ENCODE results near the gene CCDC149.

CCDC149 gene

GRCh38 chr4:24792552-24792951 lies 120.3 kb downstream of the CCDC149 start:
- no peak for DNase-seq
- TF ChIP-seq GATA1 (IDR thresholded peaks at IDR 0.05; ENCODE audit: low read depth, low read length), result no peak
- no peak for TF ChIP-seq POLR2A (IDR thresholded peaks at IDR 0.05; ENCODE audit: low read length)

- no peak for DNase-seq
- no peak for TF ChIP-seq GATA1 (IDR thresholded peaks at IDR 0.05; ENCODE audit: low read depth, low read length)
- TF ChIP-seq POLR2A (IDR thresholded peaks at IDR 0.05; ENCODE audit: low read length), result no peak
Measured at GRCh38 chr4:24791043-24791442, 121.8 kb downstream of the CCDC149 start.

- TF ChIP-seq POLR2A (IDR thresholded peaks at IDR 0.05; ENCODE audit: low read length), result no peak
- TF ChIP-seq GATA1 (IDR thresholded peaks at IDR 0.05; ENCODE audit: low read depth, low read length), result no peak
Measured at GRCh38 chr4:24783506-24783905, 129.3 kb downstream of the CCDC149 start.

GRCh38 chr4:24781999-24782745 lies 130.7 kb downstream of the CCDC149 start:
- TF ChIP-seq POLR2A (IDR thresholded peaks at IDR 0.05; ENCODE audit: low read length) (no peak), GATA1 (IDR thresholded peaks at IDR 0.05; ENCODE audit: low read depth, low read length) (no peak)
- no peak for DNase-seq

More at GRCh38 chr4:24783506-24783905, 129.3 kb downstream of the CCDC149 start:
- no peak for DNase-seq

GRCh38 chr4:24780936-24781495 lies 131.8 kb downstream of the CCDC149 start:
- TF ChIP-seq GATA1 (IDR thresholded peaks at IDR 0.05; ENCODE audit: low read depth, low read length), result no peak
- DNase-seq, result no peak

- DNase-seq, result no peak
Measured at GRCh38 chr4:24778464-24779225, 134.2 kb downstream of the CCDC149 start.

GRCh38 chr4:24777536-24778463 lies 135.0 kb downstream of the CCDC149 start:
- DNase-seq, result no peak
- no peak for TF ChIP-seq POLR2A (IDR thresholded peaks at IDR 0.05; ENCODE audit: low read length)
- no peak for TF ChIP-seq GATA1 (IDR thresholded peaks at IDR 0.05; ENCODE audit: low read depth, low read length)

More at GRCh38 chr4:24778464-24779225, 134.2 kb downstream of the CCDC149 start:
- TF ChIP-seq GATA1 (IDR thresholded peaks at IDR 0.05; ENCODE audit: low read depth, low read length) (no peak), POLR2A (IDR thresholded peaks at IDR 0.05; ENCODE audit: low read length) (no peak)

- TF ChIP-seq GATA1 (IDR thresholded peaks at IDR 0.05; ENCODE audit: low read depth, low read length) (no peak), POLR2A (IDR thresholded peaks at IDR 0.05; ENCODE audit: low read length) (no peak)
- no peak for DNase-seq
Measured at GRCh38 chr4:24775750-24776149, 137.1 kb downstream of the CCDC149 start.

GRCh38 chr4:24775032-24775605 lies 137.7 kb downstream of the CCDC149 start:
- DNase-seq, result no peak
- no peak for TF ChIP-seq GATA1 (IDR thresholded peaks at IDR 0.05; ENCODE audit: low read depth, low read length)
- TF ChIP-seq POLR2A (IDR thresholded peaks at IDR 0.05; ENCODE audit: low read length), result no peak

- TF ChIP-seq GATA1 (IDR thresholded peaks at IDR 0.05; ENCODE audit: low read depth, low read length), result no peak
- DNase-seq, result no peak
Measured at GRCh38 chr4:24774452-24774851, 138.4 kb downstream of the CCDC149 start.

GRCh38 chr4:24772952-24773351 lies 139.9 kb downstream of the CCDC149 start:
- DNase-seq, result no peak

GRCh38 chr4:24772061-24772705 lies 140.7 kb downstream of the CCDC149 start:
- TF ChIP-seq POLR2A (IDR thresholded peaks at IDR 0.05; ENCODE audit: low read length) (no peak), GATA1 (IDR thresholded peaks at IDR 0.05; ENCODE audit: low read depth, low read length) (no peak)
- no peak for DNase-seq

More at GRCh38 chr4:24772952-24773351, 139.9 kb downstream of the CCDC149 start:
- TF ChIP-seq GATA1 (IDR thresholded peaks at IDR 0.05; ENCODE audit: low read depth, low read length) (no peak), POLR2A (IDR thresholded peaks at IDR 0.05; ENCODE audit: low read length) (no peak)

- TF ChIP-seq GATA1 (IDR thresholded peaks at IDR 0.05; ENCODE audit: low read depth, low read length), result no peak
- TF ChIP-seq POLR2A (IDR thresholded peaks at IDR 0.05; ENCODE audit: low read length), result no peak
- no peak for DNase-seq
Measured at GRCh38 chr4:24771241-24771640, 141.6 kb downstream of the CCDC149 start.
